Cardiac fibroblast (primary cell): ENCODE measurements around the gene SSUH2.

Experiments
- DNase-seq, 2 donors: peaks; one replicate each; pipeline versions ENCODE4 v3.0.0 to v3.0.0-alpha.2; 2010; ENCODE audit warnings: low read depth in 2 of 2
- H3K4me3 ChIP-seq, 2 donors: replicated peaks in 1 of 2; 1 replicate in 1 of 2; 2 replicates in 1 of 2; pipeline ENCODE4 v1.5.1; 2011; ENCODE audit warnings: low read depth in 2 of 2, low read length in 2 of 2, mild to moderate bottlenecking in 2 of 2, moderate library complexity in 1 of 2
- TF ChIP-seq, protein P1 (sequence below): IDR thresholded peaks from one replicate; pipeline ENCODE4 v1.5.1; 2011; ENCODE audit warnings: low read depth, mild to moderate bottlenecking, low read length, inconsistent platforms

SSUH2 gene

DNA sequence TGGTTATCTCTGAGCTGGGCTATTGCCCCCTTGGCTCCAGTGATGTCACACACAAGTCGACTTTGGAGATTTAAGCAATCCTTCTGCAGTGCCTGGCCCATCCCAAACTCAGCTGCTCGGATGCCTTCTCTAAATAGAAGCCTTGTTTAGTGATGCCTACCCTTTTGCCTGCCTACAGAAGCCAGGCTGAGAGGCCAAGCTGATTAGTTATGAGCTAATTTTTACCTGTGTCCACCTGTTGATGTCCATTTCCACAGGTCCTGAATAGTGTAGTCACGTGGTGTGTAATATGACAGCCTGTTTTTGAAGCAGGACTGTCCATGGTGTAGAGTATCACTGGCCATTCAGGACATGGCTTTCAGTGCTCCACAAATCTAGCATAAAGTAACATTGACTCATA lies 45.5 kb downstream of the SSUH2 start:
- TF ChIP-seq, protein P1, sequence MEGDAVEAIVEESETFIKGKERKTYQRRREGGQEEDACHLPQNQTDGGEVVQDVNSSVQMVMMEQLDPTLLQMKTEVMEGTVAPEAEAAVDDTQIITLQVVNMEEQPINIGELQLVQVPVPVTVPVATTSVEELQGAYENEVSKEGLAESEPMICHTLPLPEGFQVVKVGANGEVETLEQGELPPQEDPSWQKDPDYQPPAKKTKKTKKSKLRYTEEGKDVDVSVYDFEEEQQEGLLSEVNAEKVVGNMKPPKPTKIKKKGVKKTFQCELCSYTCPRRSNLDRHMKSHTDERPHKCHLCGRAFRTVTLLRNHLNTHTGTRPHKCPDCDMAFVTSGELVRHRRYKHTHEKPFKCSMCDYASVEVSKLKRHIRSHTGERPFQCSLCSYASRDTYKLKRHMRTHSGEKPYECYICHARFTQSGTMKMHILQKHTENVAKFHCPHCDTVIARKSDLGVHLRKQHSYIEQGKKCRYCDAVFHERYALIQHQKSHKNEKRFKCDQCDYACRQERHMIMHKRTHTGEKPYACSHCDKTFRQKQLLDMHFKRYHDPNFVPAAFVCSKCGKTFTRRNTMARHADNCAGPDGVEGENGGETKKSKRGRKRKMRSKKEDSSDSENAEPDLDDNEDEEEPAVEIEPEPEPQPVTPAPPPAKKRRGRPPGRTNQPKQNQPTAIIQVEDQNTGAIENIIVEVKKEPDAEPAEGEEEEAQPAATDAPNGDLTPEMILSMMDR: no peak
- DNase-seq: no peak
- no peak overlapping the region for H3K4me3 ChIP-seq

DNA sequence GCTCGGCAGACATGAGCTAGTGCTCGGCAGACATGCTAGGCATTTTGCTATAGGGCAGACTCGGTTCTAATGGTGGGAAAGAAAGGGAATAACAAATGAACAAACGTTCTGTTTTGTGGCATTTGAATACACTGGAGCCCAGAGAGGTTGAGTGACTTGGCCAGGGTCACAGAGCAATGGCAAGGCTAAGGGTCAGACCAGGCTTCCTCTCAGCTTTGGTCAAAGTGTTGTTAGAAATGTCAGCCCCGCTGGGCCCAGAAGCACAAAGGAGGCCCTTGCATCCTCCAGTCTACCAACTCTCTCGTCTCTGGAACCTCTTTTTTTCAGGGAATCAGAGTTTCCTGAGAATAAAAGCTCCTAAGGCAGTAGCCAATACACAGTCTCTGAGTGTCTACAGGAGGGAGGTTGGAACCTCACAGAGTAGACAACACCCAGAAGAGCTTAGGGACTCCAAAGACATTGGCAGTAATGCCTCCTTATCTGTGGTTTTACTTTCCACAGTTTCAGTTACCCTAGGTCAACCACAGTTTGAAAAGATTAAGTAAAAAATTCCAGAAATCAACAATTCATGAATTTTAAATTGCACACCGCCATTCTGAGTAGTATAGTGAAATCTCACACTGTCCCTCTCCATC lies 47.3 kb downstream of the SSUH2 start:
- peak in 1 of 2 donors; percentile 53 for DNase-seq
- TF ChIP-seq, protein P1: no peak

DNA sequence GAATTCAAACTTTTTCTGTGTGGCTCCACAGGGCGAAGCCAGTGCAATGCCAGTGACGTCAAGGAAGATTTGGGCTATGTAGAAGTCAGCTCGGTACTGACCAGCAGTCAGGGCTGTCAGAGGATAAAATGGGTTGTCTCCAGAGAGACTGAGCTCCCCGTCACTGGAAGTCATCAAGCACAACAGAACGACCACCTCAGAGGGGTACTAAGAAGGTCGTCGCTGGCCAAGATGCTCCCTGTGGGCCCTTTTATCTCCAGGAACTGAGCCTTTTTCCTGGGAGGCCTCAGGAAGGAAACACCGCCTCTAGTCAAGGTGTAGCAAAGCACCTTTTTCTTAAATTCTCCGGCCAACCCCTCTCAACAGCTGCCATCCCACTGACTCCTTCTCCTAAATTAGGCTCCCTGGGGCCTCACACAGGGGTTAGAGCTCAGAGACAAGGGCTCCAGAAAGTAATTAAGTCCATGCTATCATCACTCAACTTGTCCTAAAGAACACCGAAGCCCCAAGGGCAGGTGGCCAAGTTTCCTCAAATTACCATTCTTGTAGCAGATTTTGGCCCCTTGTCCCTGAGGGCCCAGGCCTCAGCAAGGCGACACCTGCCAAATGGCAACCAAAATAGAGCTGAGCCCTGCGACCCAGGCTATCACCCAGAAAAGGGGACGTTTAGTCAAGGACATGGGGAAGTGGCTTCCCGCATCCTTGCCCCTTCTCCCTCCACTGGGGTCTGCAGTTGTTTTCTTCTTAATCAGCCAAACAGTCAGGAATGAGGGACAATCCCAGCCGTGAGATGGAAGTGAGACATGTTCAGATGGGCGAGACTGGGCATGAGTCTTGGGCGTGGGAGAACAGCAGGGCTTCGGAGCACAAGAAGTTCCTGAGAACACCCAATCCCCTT lies 48.0 kb downstream of the SSUH2 start:
- TF ChIP-seq, protein P1: no peak
- no peak for DNase-seq
- H3K4me3 ChIP-seq: no peak overlapping the region

More for the DNA sequence above, 47.3 kb downstream of the SSUH2 start:
- H3K4me3 ChIP-seq: no peak overlapping the region

- DNase-seq: no peak
- H3K4me3 ChIP-seq: no peak overlapping the region
These were observed 48.9 kb downstream of the SSUH2 start for GRCh38 chr3:8595695-8596115.

DNA sequence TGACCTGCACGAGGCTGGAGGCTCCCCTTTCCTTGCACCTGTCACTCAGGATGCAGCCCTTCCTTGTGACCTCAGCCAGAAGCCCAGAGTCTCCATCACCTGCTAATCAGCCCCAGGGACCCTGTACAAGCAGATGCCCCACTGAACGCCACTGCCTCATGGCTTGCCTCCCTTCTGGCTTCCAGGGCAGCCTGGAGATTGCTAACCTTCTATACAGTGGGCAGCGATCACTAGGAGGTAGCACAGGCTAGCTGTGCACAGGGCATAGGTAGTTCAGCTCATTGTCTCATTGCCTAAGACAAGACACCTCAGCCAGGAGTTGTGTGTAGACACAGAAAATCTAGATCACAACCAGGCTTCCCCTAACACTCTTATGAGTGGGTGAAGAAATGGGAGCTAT lies 49.3 kb downstream of the SSUH2 start:
- no peak for DNase-seq
- no peak overlapping the region for H3K4me3 ChIP-seq
- TF ChIP-seq, protein P1: no peak

More at GRCh38 chr3:8595695-8596115, 48.9 kb downstream of the SSUH2 start:
- TF ChIP-seq, protein P1: no peak

- TF ChIP-seq, protein P1: no peak
- no peak overlapping the region for H3K4me3 ChIP-seq
- DNase-seq: peak in 1 of 2 donors; percentile 61
These were observed 51.4 kb downstream of the SSUH2 start for GRCh38 chr3:8593021-8593827.
